ENCODE data around the gene VENTX. TPM values are rescaled to one million over a fixed set of nuclear protein-coding genes. Genes with fewer than 3 reads are reported as not detected.

Gene VENTX
- total RNA-seq (2014; rRNA removed; shearing (Covaris generic)): 0.03 and 0.13 TPM in 2 replicates
- not detected in 2 replicates for polyA plus RNA-seq (2015; cell fraction: cytosol; rRNA removed)
- polyA plus RNA-seq (2015; cell fraction: nucleus; rRNA removed): not detected in 2 replicates

GRCh38 chr10:133237588-133238465 is at the start of gene VENTX:
Gene VENTX (plus strand): TSS chr10:133237855. CDS start chr10:133237915, 60 bp downstream.
- DNase-seq (ENCODE audit: low read depth): no peak

- no peak for DNase-seq (ENCODE audit: low read depth)
Measured at GRCh38 chr10:133187906-133188681, 49.6 kb upstream of the VENTX start.

- DNase-seq (ENCODE audit: low read depth): no peak
Measured at GRCh38 chr10:133189256-133189655, 48.4 kb upstream of the VENTX start.

GRCh38 chr10:133189726-133190125 is 47.9 kb upstream of the VENTX start:
- DNase-seq (ENCODE audit: low read depth): no peak

- DNase-seq (ENCODE audit: low read depth): no peak
Measured at GRCh38 chr10:133190225-133190624, 47.4 kb upstream of the VENTX start.

- no peak for DNase-seq (ENCODE audit: low read depth)
Measured at GRCh38 chr10:133191651-133192050, 46.0 kb upstream of the VENTX start.

- no peak for DNase-seq (ENCODE audit: low read depth)
Measured at GRCh38 chr10:133194151-133194550, 43.5 kb upstream of the VENTX start.

GRCh38 chr10:133195096-133195495 is 42.6 kb upstream of the VENTX start:
- no peak for DNase-seq (ENCODE audit: low read depth)

GRCh38 chr10:133195611-133196010 is 42.0 kb upstream of the VENTX start:
- no peak for DNase-seq (ENCODE audit: low read depth)

- DNase-seq (ENCODE audit: low read depth): no peak
Measured at GRCh38 chr10:133196221-133196915, 41.3 kb upstream of the VENTX start.

- no peak for DNase-seq (ENCODE audit: low read depth)
Measured at GRCh38 chr10:133196936-133197758, 40.5 kb upstream of the VENTX start.

GRCh38 chr10:133197786-133198185 is 39.9 kb upstream of the VENTX start:
- DNase-seq (ENCODE audit: low read depth): no peak

GRCh38 chr10:133198206-133198605 is 39.4 kb upstream of the VENTX start:
- no peak for DNase-seq (ENCODE audit: low read depth)

- DNase-seq (ENCODE audit: low read depth): no peak
Measured at GRCh38 chr10:133198621-133199487, 38.8 kb upstream of the VENTX start.

GRCh38 chr10:133199488-133199885 is 38.2 kb upstream of the VENTX start:
- no peak for DNase-seq (ENCODE audit: low read depth)

GRCh38 chr10:133199992-133200611 is 37.6 kb upstream of the VENTX start:
- DNase-seq (ENCODE audit: low read depth): no peak

GRCh38 chr10:133200621-133201031 is 37.0 kb upstream of the VENTX start:
- DNase-seq (ENCODE audit: low read depth): no peak

- DNase-seq (ENCODE audit: low read depth): no peak
Measured at GRCh38 chr10:133201151-133201947, 36.3 kb upstream of the VENTX start.

Data from HT1080 (cell line).